ENCODE measurements around the gene SLC19A1.

The SLC19A1 gene

GRCh38 chr21:45539796-45540600 lies 2.2 kb downstream of the SLC19A1 start:
- Histone ChIP-seq H3K9ac (ENCODE audit: low read length) (no peak overlapping the region), H4K8ac (ENCODE audit: low read length) (no peak overlapping the region), H3K4me3 (ENCODE audit: insufficient read depth in 1 of 2, low read depth in 1 of 2, low read length in 2 of 2) (no peak overlapping the region), H3K4me2 (ENCODE audit: low read length, poor library complexity, severe bottlenecking) (no peak overlapping the region), H2BK120ac (ENCODE audit: low read depth, low read length) (no peak overlapping the region), H3K79me1 (replicated peaks; ENCODE audit: low read length, poor library complexity, severe bottlenecking) (peaks cover 18% of the 10 kb centered on the region), H3K14ac (ENCODE audit: low read length in 2 of 2) (no peak overlapping the region), H3K9me3 (ENCODE audit: control insufficient read depth, low read length) (no peaks in the 10 kb centered on the region), H2BK12ac (ENCODE audit: low read length in 2 of 2) (no peak overlapping the region), H4K91ac (ENCODE audit: low read length) (no peak overlapping the region), H3K27ac (ENCODE audit: low read length, poor library complexity, severe bottlenecking) (no peak overlapping the region), H2AFZ (ENCODE audit: low read depth, low read length) (no peak overlapping the region), H2AK5ac (ENCODE audit: low read length, severe bottlenecking) (no peak overlapping the region), H3K4me1 (ENCODE audit: control insufficient read depth, insufficient read depth, low read depth, low read length) (peaks cover 21% of the 10 kb centered on the region), H3K27me3 (ENCODE audit: control insufficient read depth in 1 of 2, insufficient read depth in 1 of 2, low read length in 2 of 2) (no peaks in the 10 kb centered on the region), H2BK15ac (ENCODE audit: low read depth, poor library complexity, severe bottlenecking) (no peak overlapping the region), H3K4ac (ENCODE audit: low read depth in 1 of 2, low read length in 2 of 2) (no peak overlapping the region), H3K36me3 (ENCODE audit: control insufficient read depth in 1 of 2, insufficient read depth in 2 of 2, low read depth in 1 of 2, low read length in 2 of 2) (peaks cover 0 to 28% of the 10 kb centered on the region in 2 experiments), H3K23ac (ENCODE audit: low read length in 2 of 2) (no peak overlapping the region), H3K18ac (ENCODE audit: low read depth in 1 of 2, low read length in 2 of 2) (no peak overlapping the region), H2BK5ac (ENCODE audit: low read depth, low read length, poor library complexity, severe bottlenecking) (no peak overlapping the region)
- no peak for DNase-seq
- 97% methylated on average over 24 of the region's 24 CpGs for WGBS

- no peak overlapping the region for H3K27ac ChIP-seq (ENCODE audit: low read length, poor library complexity, severe bottlenecking)
- H3K36me3 ChIP-seq (ENCODE audit: control insufficient read depth in 1 of 2, insufficient read depth in 2 of 2, low read depth in 1 of 2, low read length in 2 of 2): peaks cover 0 to 35% of the 10 kb centered on the region in 2 experiments
- H3K27me3 ChIP-seq (ENCODE audit: control insufficient read depth in 1 of 2, insufficient read depth in 1 of 2, low read length in 2 of 2): no peaks in the 10 kb centered on the region
- H2BK5ac ChIP-seq (ENCODE audit: low read depth, low read length, poor library complexity, severe bottlenecking): no peak overlapping the region
- H2AFZ ChIP-seq (ENCODE audit: low read depth, low read length): no peak overlapping the region
- no peak for DNase-seq
- H3K4me3 ChIP-seq (ENCODE audit: insufficient read depth in 1 of 2, low read depth in 1 of 2, low read length in 2 of 2): no peak overlapping the region
- H4K8ac ChIP-seq (ENCODE audit: low read length): no peak overlapping the region
- no peak overlapping the region for H3K14ac ChIP-seq (ENCODE audit: low read length in 2 of 2)
- H3K23ac ChIP-seq (ENCODE audit: low read length in 2 of 2): no peak overlapping the region
- no peak overlapping the region for H3K18ac ChIP-seq (ENCODE audit: low read depth in 1 of 2, low read length in 2 of 2)
- H2BK120ac ChIP-seq (ENCODE audit: low read depth, low read length): no peak overlapping the region
- H2AK5ac ChIP-seq (ENCODE audit: low read length, severe bottlenecking): no peak overlapping the region
- H3K4me1 ChIP-seq (ENCODE audit: control insufficient read depth, insufficient read depth, low read depth, low read length): peaks cover 28% of the 10 kb centered on the region
- whole genome bisulfite sequencing: 92% methylated on average over 17 of the region's 17 CpGs
- no peak overlapping the region for H4K91ac ChIP-seq (ENCODE audit: low read length)
- no peaks in the 10 kb centered on the region for H3K9me3 ChIP-seq (ENCODE audit: control insufficient read depth, low read length)
- H3K9ac ChIP-seq (ENCODE audit: low read length): no peak overlapping the region
- H2BK15ac ChIP-seq (ENCODE audit: low read depth, poor library complexity, severe bottlenecking): no peak overlapping the region
- H3K79me1 ChIP-seq (replicated peaks; ENCODE audit: low read length, poor library complexity, severe bottlenecking): peaks cover 20% of the 10 kb centered on the region
- H3K4me2 ChIP-seq (ENCODE audit: low read length, poor library complexity, severe bottlenecking): no peak overlapping the region
- H2BK12ac ChIP-seq (ENCODE audit: low read length in 2 of 2): no peak overlapping the region
- no peak overlapping the region for H3K4ac ChIP-seq (ENCODE audit: low read depth in 1 of 2, low read length in 2 of 2)
Measured at GRCh38 chr21:45539046-45539795, 3.0 kb downstream of the SLC19A1 start.

GRCh38 chr21:45538381-45539045 lies 3.7 kb downstream of the SLC19A1 start:
- H3K18ac ChIP-seq (ENCODE audit: low read depth in 1 of 2, low read length in 2 of 2): no peak overlapping the region
- H4K8ac ChIP-seq (ENCODE audit: low read length): no peak overlapping the region
- WGBS: 96% methylated on average over 30 of the region's 31 CpGs
- peaks cover 29% of the 10 kb centered on the region for H3K4me1 ChIP-seq (ENCODE audit: control insufficient read depth, insufficient read depth, low read depth, low read length)
- H3K27me3 ChIP-seq (ENCODE audit: control insufficient read depth in 1 of 2, insufficient read depth in 1 of 2, low read length in 2 of 2): no peaks in the 10 kb centered on the region
- no peak overlapping the region for H3K4me2 ChIP-seq (ENCODE audit: low read length, poor library complexity, severe bottlenecking)
- no peak overlapping the region for H2BK5ac ChIP-seq (ENCODE audit: low read depth, low read length, poor library complexity, severe bottlenecking)
- H2BK15ac ChIP-seq (ENCODE audit: low read depth, poor library complexity, severe bottlenecking): no peak overlapping the region
- peaks cover 0 to 42% of the 10 kb centered on the region in 2 experiments for H3K36me3 ChIP-seq (ENCODE audit: control insufficient read depth in 1 of 2, insufficient read depth in 2 of 2, low read depth in 1 of 2, low read length in 2 of 2)
- no peak overlapping the region for H2AFZ ChIP-seq (ENCODE audit: low read depth, low read length)
- no peak overlapping the region for H4K91ac ChIP-seq (ENCODE audit: low read length)
- no peak overlapping the region for H3K4ac ChIP-seq (ENCODE audit: low read depth in 1 of 2, low read length in 2 of 2)
- no peak overlapping the region for H3K23ac ChIP-seq (ENCODE audit: low read length in 2 of 2)
- H3K14ac ChIP-seq (ENCODE audit: low read length in 2 of 2): no peak overlapping the region
- no peak for DNase-seq
- no peak overlapping the region for H3K27ac ChIP-seq (ENCODE audit: low read length, poor library complexity, severe bottlenecking)
- no peak overlapping the region for H3K4me3 ChIP-seq (ENCODE audit: insufficient read depth in 1 of 2, low read depth in 1 of 2, low read length in 2 of 2)
- peaks cover 25% of the 10 kb centered on the region for H3K79me1 ChIP-seq (replicated peaks; ENCODE audit: low read length, poor library complexity, severe bottlenecking)
- no peak overlapping the region for H2BK120ac ChIP-seq (ENCODE audit: low read depth, low read length)
- H3K9ac ChIP-seq (ENCODE audit: low read length): no peak overlapping the region
- H2BK12ac ChIP-seq (ENCODE audit: low read length in 2 of 2): no peak overlapping the region
- no peaks in the 10 kb centered on the region for H3K9me3 ChIP-seq (ENCODE audit: control insufficient read depth, low read length)
- no peak overlapping the region for H2AK5ac ChIP-seq (ENCODE audit: low read length, severe bottlenecking)

- Histone ChIP-seq H4K8ac (ENCODE audit: low read length) (no peak overlapping the region), H3K18ac (ENCODE audit: low read depth in 1 of 2, low read length in 2 of 2) (no peak overlapping the region), H3K36me3 (ENCODE audit: control insufficient read depth in 1 of 2, insufficient read depth in 2 of 2, low read depth in 1 of 2, low read length in 2 of 2) (peaks cover 0 to 46% of the 10 kb centered on the region in 2 experiments), H3K23ac (ENCODE audit: low read length in 2 of 2) (no peak overlapping the region), H3K4ac (ENCODE audit: low read depth in 1 of 2, low read length in 2 of 2) (no peak overlapping the region), H3K9me3 (ENCODE audit: control insufficient read depth, low read length) (no peaks in the 10 kb centered on the region), H3K9ac (ENCODE audit: low read length) (no peak overlapping the region), H3K27me3 (ENCODE audit: control insufficient read depth in 1 of 2, insufficient read depth in 1 of 2, low read length in 2 of 2) (no peaks in the 10 kb centered on the region), H3K27ac (ENCODE audit: low read length, poor library complexity, severe bottlenecking) (no peak overlapping the region), H3K14ac (ENCODE audit: low read length in 2 of 2) (no peak overlapping the region), H2BK12ac (ENCODE audit: low read length in 2 of 2) (no peak overlapping the region), H4K91ac (ENCODE audit: low read length) (no peak overlapping the region), H2BK120ac (ENCODE audit: low read depth, low read length) (no peak overlapping the region), H3K4me1 (ENCODE audit: control insufficient read depth, insufficient read depth, low read depth, low read length) (peaks cover 28% of the 10 kb centered on the region), H2AK5ac (ENCODE audit: low read length, severe bottlenecking) (no peak overlapping the region), H3K79me1 (replicated peaks; ENCODE audit: low read length, poor library complexity, severe bottlenecking) (peaks cover 30% of the 10 kb centered on the region), H2AFZ (ENCODE audit: low read depth, low read length) (no peak overlapping the region), H2BK15ac (ENCODE audit: low read depth, poor library complexity, severe bottlenecking) (no peak overlapping the region), H3K4me3 (ENCODE audit: insufficient read depth in 1 of 2, low read depth in 1 of 2, low read length in 2 of 2) (no peak overlapping the region), H2BK5ac (ENCODE audit: low read depth, low read length, poor library complexity, severe bottlenecking) (no peak overlapping the region), H3K4me2 (ENCODE audit: low read length, poor library complexity, severe bottlenecking) (no peak overlapping the region)
- no peak for DNase-seq
- 93% methylated on average over 27 of the region's 27 CpGs for WGBS
Measured at GRCh38 chr21:45537746-45538291, 4.4 kb downstream of the SLC19A1 start.

All from mesenchymal stem cell (in vitro differentiated cells and primary cell).